GM13977 (cell line): ENCODE results near the gene CFDP1.

Experiments used
- DNase-seq: peaks from one replicate; pipeline ENCODE4 v3.0.0; 2012; ENCODE audit warnings: low spot score
- in situ Hi-C: fragments of 300-500 bp; cut with MboI; formaldehyde crosslinking; loops from one replicate; pipeline ENCODE4 v1.12.0; 2022; ENCODE audit warnings: low sequenced_read_pairs, low pct_unique_long_range_greater_than_20kb, mixed read lengths, inconsistent platforms; ENCODE audit not compliant: unreplicated experiment
- TF ChIP-seq, protein P1 (sequence below): IDR thresholded peaks from 2 replicates; pipeline ENCODE4 v1.5.1; 2012; ENCODE audit warnings: mild to moderate bottlenecking, control low read depth; ENCODE audit not compliant: insufficient read depth; ENCODE audit errors: extremely low read depth, missing control alignments

The CFDP1 gene

DNA sequence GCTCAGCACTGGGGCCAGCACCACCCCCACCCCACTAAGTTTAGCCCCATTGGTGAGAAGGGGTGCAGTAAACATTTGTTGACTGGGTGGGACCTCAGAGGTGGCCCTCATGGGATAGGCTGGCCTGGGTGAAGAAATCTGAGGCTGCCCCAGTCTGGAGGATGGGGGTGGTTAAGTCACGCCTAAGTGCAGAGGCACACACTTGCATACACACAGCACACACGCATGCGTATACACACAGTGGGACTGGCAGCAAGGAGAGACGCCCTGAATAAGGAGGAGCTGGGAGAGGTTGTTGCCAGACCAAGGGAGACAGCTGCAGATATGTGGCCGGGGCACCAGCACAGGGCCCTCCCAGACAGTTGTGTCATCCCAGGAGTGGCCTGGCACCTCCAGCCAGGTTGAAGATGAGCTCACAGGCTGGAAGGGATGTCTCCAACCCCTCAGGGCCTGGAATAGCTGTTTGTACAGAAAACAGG lies 178.9 kb downstream of the CFDP1 start:
- TF ChIP-seq, protein P1, sequence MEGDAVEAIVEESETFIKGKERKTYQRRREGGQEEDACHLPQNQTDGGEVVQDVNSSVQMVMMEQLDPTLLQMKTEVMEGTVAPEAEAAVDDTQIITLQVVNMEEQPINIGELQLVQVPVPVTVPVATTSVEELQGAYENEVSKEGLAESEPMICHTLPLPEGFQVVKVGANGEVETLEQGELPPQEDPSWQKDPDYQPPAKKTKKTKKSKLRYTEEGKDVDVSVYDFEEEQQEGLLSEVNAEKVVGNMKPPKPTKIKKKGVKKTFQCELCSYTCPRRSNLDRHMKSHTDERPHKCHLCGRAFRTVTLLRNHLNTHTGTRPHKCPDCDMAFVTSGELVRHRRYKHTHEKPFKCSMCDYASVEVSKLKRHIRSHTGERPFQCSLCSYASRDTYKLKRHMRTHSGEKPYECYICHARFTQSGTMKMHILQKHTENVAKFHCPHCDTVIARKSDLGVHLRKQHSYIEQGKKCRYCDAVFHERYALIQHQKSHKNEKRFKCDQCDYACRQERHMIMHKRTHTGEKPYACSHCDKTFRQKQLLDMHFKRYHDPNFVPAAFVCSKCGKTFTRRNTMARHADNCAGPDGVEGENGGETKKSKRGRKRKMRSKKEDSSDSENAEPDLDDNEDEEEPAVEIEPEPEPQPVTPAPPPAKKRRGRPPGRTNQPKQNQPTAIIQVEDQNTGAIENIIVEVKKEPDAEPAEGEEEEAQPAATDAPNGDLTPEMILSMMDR: no peak
- no peak for DNase-seq
- in situ Hi-C loops: no loop called here

DNA sequence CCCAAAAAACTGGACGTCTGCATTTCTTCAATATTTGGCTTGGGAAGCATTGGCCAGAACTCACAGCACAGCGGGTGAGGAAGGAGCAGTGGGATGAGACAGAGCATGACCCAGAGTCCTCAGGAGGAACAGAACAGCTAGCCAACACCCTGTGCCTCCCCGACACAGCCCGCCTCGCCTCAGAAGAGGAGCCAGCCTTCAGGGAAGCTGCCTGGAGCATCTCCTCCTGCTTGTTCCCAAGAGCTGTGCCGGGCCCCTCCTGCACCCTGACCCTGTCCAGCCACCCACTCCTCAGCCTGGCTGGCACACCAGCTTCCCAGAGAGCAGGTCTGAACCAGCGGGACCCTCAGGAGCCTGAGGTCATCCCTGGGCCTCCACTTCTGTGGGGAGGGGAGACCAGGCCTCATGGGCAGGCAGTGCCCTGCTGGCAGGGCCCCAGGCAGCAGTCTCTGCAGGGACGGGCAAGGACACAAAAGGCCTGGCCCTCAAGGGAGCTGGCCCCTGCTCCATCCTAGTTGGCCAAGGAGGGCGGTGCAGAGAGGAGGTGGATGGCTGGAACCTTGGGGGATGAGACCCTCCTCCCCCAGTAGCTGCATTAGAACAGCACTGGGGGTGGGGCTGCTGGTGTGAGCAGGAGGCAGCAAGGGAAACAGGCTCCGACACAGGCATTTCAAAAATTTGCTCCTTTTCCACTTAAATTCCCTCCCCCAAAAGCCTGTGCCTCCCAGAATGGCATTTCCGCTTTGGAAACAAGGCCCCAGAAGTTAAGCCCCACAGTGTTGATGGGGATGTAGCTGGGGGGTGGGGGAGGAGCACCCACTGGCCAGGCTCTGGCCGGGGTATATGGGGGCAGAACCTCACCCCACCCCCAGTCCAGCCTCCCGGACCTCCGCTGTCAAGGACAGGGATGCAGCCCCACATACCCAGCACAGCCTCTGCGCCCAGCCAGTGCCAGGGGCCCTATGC lies 180.1 kb downstream of the CFDP1 start:
- in situ Hi-C loops: no loop called here
- TF ChIP-seq, protein P1: no peak
- DNase-seq: no peak

DNA sequence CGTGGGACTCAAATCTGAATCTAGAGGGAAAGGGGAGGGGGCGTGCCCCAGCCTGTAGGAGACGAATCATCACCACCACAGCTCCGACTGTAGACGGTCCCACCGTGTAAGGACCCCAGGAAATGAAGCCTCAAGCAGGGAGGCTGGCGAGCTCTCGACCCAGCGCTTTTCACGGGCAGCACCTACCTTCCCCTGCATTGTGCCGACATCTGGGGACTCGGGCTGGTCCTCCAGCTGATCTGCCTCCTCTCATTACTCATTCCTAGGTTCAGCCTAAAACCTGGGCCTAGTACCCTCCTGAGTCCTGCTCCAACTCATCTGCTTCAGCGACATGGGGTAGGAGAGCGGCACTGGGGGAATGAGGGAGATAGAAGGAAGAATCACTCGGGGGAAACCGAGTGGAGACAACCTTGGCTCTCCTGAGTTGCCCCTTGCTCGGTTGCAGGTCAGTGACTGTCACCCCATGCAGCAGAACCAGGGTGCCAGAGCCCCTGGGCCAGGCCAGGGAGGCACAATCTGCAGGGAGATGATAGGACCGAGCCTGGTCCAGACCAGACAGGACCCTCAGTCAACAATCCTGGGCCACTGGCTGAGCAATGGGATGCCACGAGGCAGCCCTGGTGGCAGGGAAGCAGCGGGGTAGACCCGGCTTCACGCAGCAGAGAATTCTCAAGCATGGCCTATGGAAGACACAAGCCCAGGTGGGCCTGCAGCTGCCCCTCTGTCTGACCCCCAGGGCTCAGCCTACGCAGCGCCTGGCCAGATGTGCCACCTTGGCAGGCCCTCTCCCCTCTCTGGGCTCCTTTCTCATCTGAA lies 181.0 kb downstream of the CFDP1 start:
- TF ChIP-seq, protein P1: no peak

DNA sequence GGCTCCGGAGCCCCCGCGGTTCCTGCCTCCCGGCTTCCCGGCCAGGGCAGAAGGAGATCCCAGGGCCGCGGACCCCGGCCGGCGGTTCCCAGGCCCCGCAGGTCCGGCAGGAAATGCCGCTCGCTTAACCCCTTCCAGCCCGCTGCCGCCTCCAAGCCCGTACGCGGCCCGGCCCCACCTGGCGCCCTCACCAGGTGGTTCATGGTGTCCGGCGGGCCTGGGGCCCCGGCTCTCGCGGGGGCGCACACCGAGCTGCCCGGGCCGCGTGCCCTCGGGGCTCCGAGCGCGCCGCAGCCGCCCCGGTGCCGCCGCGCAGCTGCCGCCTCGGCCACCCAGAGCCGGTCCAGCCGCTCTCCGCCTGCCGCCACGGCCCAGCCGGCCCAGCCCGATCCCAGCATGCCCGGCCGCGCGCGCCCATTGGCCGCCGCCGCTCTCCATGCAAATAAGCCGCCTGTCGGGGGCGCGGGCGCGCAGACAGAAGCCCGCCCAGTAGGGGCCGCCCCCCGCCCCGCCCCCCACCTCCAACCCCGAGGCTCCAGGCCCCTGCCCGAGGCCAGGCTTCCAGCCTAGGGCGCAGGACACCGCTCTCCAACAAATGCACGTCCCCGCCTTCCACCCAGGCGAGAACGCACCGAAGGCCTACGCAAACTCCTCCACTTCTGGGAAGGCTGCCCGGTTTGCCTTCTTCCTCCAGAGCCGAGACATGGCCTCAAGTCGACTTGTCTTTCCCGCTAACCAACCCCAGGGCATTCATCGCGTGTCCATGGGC lies 181.8 kb downstream of the CFDP1 start, which contains the start of gene BCAR1:
Gene BCAR1 (minus strand): TSS at position 345 of the 769 bp plus-strand sequence. CDS start 142 bp downstream, at position 203.
- peak; percentile 97 for DNase-seq
- TF ChIP-seq, protein P1: peak; percentile 32
- in situ Hi-C loops: no loop called here

More for the DNA sequence above, 181.0 kb downstream of the CFDP1 start:
- DNase-seq: no peak
- in situ Hi-C loops: no loop called here

DNA sequence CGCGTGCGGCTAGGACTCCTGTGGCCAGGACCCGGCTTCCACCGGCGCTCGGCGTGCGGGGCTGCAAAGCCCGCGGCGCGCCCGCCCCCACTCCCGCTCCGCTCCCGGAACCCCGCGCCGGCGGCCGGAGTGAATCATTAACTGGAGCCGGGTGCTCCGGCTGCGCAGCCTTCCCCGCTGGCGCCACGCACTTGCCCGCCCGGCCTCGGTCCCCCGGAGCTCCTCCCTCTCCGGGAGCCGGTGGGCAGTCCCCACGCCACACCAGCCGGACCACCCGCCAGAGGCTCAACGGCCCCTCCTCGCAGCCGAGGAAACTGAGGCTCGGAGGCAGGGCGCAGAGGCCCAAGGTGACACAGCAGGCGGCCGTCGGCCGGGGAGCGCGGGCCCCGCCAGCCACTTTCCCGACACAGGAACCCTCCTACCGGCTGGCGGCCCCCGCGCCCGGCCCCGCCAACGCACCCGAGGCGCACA lies 182.5 kb downstream of the CFDP1 start:
- DNase-seq: peak; percentile 80
- TF ChIP-seq, protein P1: no peak
- in situ Hi-C loops: no loop called here
